ENCODE results near the gene PARVA. TPM values are rescaled to one million over a fixed set of nuclear protein-coding genes. Genes with fewer than 3 reads are reported as not detected.

Gene PARVA
- total RNA-seq, 1 experiment from 2014 or later = 18.1 TPM

DNA sequence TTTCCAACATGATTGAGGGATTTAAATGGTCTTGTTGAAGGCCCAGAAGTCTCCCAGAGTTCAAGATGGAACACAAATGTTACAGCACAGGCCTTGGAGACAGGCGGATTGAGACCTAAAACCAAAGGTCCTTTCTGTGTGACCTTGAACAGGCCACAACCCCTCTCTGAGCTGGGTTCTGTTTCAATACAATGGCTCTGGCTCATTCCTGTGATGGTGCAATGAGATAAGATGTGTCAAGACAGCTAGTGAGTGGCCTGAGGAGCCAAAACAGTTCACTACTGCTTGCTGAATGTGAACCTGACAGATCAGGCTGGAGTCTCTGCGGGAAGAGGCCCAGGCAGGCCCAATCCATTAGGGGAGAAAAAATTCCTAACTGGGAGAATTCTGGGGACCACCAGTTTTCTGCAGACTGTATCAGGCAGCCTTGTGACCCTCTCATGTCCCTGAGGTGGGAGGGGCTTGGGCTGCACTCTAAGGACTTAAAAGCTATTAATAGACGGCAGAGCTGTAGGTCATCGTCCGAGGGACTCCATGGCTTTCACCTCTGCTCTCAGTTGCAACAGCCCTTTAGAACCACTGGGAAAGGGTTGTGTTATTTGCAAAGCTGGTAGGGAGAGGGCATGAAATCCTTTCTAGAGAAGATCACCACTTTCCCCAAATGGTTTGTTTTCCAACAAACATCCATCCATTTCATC is 170.7 kb downstream of the PARVA start:
- H3K56ac ChIP-seq (ENCODE audit: insufficient read length, low read depth, low read length) = no peak overlapping the region
- H3K4me3 Mint-ChIP-seq = no peak overlapping the region
- no peak overlapping the region; the same call in 1 of the 2 replicates for H3K14ac ChIP-seq (ENCODE audit: insufficient read depth, low read length)
- peaks cover 0 to 3% of the 10 kb centered on the region in 2 experiments; a peak in 2 of 4 replicates for H3K4me1 Mint-ChIP-seq
- no peak overlapping the region for H3K27ac Mint-ChIP-seq
- peaks cover 9% of the 10 kb centered on the region for H3K27me3 Mint-ChIP-seq (ENCODE audit: low read depth)
- H4K91ac ChIP-seq (ENCODE audit: insufficient read length, low read depth, low read length) = no peak overlapping the region
- no peak overlapping the region for H2AK5ac ChIP-seq (ENCODE audit: insufficient read length, low read length)
- H3K27ac ChIP-seq (ENCODE audit: insufficient read length, low read depth, low read length) = no peak overlapping the region
- H4K20me1 ChIP-seq (ENCODE audit: control insufficient read depth, insufficient read depth, insufficient read length) = no peaks in the 10 kb centered on the region
- no CpG with 5 or more reads among the region's 5 CpGs for WGBS (ENCODE audit: extremely low coverage, insufficient read length, low lambda C conversion rate)
- DNase-seq = no peak
- no peaks in the 10 kb centered on the region for H3K23me2 ChIP-seq (ENCODE audit: insufficient read length, low read depth, low read length, poor library complexity, severe bottlenecking)
- H3T11ph ChIP-seq (ENCODE audit: low read length) = no peak overlapping the region
- no peak overlapping the region for H3K4ac ChIP-seq (ENCODE audit: low read depth, low read length)
- no peak overlapping the region for H3K9ac ChIP-seq (ENCODE audit: extremely low read depth, insufficient read length, low read length)
- TF ChIP-seq, protein P1, sequence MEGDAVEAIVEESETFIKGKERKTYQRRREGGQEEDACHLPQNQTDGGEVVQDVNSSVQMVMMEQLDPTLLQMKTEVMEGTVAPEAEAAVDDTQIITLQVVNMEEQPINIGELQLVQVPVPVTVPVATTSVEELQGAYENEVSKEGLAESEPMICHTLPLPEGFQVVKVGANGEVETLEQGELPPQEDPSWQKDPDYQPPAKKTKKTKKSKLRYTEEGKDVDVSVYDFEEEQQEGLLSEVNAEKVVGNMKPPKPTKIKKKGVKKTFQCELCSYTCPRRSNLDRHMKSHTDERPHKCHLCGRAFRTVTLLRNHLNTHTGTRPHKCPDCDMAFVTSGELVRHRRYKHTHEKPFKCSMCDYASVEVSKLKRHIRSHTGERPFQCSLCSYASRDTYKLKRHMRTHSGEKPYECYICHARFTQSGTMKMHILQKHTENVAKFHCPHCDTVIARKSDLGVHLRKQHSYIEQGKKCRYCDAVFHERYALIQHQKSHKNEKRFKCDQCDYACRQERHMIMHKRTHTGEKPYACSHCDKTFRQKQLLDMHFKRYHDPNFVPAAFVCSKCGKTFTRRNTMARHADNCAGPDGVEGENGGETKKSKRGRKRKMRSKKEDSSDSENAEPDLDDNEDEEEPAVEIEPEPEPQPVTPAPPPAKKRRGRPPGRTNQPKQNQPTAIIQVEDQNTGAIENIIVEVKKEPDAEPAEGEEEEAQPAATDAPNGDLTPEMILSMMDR (conservative IDR thresholded peaks at IDR 0.05) = no peak
- no peak overlapping the region for H2BK15ac ChIP-seq (ENCODE audit: low read depth, low read length)
- no peak overlapping the region for H3K4me2 ChIP-seq (ENCODE audit: insufficient read depth, insufficient read length, low read length)
- H2BK20ac ChIP-seq (ENCODE audit: low read depth, low read length, poor library complexity, severe bottlenecking) = no peak overlapping the region
- H3K23ac ChIP-seq (ENCODE audit: insufficient read length, low read depth, low read length) = no peak overlapping the region
- H3K4me1 ChIP-seq (ENCODE audit: insufficient read depth, low read length) = no peaks in the 10 kb centered on the region
- no peak overlapping the region for H4K5ac ChIP-seq (ENCODE audit: insufficient read length, low read depth, low read length)
- H2AFZ ChIP-seq (ENCODE audit: low read length) = no peak overlapping the region
- H4K8ac ChIP-seq (replicated peaks; ENCODE audit: insufficient read length, low read depth, low read length) = no peak overlapping the region
- H3K27me3 ChIP-seq (ENCODE audit: insufficient read depth, low read length) = no peaks in the 10 kb centered on the region
- no peaks in the 10 kb centered on the region; a peak in 1 of 5 replicates for H3K9me3 Mint-ChIP-seq
- no peak overlapping the region for H2BK5ac ChIP-seq (ENCODE audit: insufficient read length, low read length)
- H3K36me3 Mint-ChIP-seq (ENCODE audit: insufficient read depth in 1 of 3, low read depth in 3 of 3) = no peaks in the 10 kb centered on the region
- H3K18ac ChIP-seq (ENCODE audit: insufficient read length, low read depth, low read length) = no peak overlapping the region
- H3K79me1 ChIP-seq (ENCODE audit: insufficient read depth, low read depth, low read length, poor library complexity, severe bottlenecking) = no peaks in the 10 kb centered on the region
- H2BK120ac ChIP-seq (ENCODE audit: low read depth, low read length, poor library complexity, severe bottlenecking) = no peak overlapping the region
- no peak overlapping the region for H2BK12ac ChIP-seq (ENCODE audit: insufficient read length, low read depth, low read length)
- H3K9me3 ChIP-seq (ENCODE audit: control insufficient read depth, low read depth, low read length) = no peaks in the 10 kb centered on the region
- H3K79me2 ChIP-seq (ENCODE audit: insufficient read depth, low read length) = no peaks in the 10 kb centered on the region
